GM19025 (cell line): ENCODE results near the gene UFSP2.
"Not testable (repeated sequence)": the region's sequence is repeated elsewhere in the genome, so short reads cannot be mapped to it uniquely, and the experiment has no call there.

Experiments used
- ATAC-seq: cut with Tn5 transposase; IDR thresholded peaks from one replicate; pipeline ENCODE4 v1.9.1; 2021; ENCODE audit warnings: mild to moderate bottlenecking, low read depth, moderate library complexity; ENCODE audit not compliant: unreplicated experiment

UFSP2 gene

GRCh38 chr4:185387957-185388356, 37.8 kb downstream of the UFSP2 start:
- ATAC-seq: no peak

GRCh38 chr4:185384930-185385331, 40.8 kb downstream of the UFSP2 start:
- no peak for ATAC-seq

GRCh38 chr4:185384061-185384460, 41.7 kb downstream of the UFSP2 start:
- ATAC-seq: no peak

- no peak for ATAC-seq
These were observed 42.3 kb downstream of the UFSP2 start for GRCh38 chr4:185383451-185383850.

GRCh38 chr4:185382754-185383153, 43.0 kb downstream of the UFSP2 start:
- ATAC-seq: no peak

- no peak for ATAC-seq
These were observed 44.2 kb downstream of the UFSP2 start for GRCh38 chr4:185381288-185382196.

GRCh38 chr4:185380320-185380719, 45.4 kb downstream of the UFSP2 start:
- no peak for ATAC-seq

GRCh38 chr4:185379326-185380295, 46.2 kb downstream of the UFSP2 start:
- no peak for ATAC-seq

- ATAC-seq: no peak
These were observed 47.5 kb downstream of the UFSP2 start for GRCh38 chr4:185378264-185378663.

- no peak for ATAC-seq
These were observed 51.2 kb downstream of the UFSP2 start for GRCh38 chr4:185374573-185374972.

GRCh38 chr4:185374027-185374426, 51.7 kb downstream of the UFSP2 start:
- ATAC-seq: no peak

- no peak for ATAC-seq
These were observed 54.1 kb downstream of the UFSP2 start for GRCh38 chr4:185371702-185372101.

- no peak for ATAC-seq
These were observed 55.4 kb downstream of the UFSP2 start for GRCh38 chr4:185370268-185370949.

GRCh38 chr4:185369731-185370130, 56.0 kb downstream of the UFSP2 start:
- ATAC-seq: no peak

GRCh38 chr4:185364886-185365285, 60.9 kb downstream of the UFSP2 start:
- ATAC-seq: no peak

- no peak for ATAC-seq
These were observed 62.5 kb downstream of the UFSP2 start for GRCh38 chr4:185363251-185363650.

- ATAC-seq: not testable (repeated sequence)
These were observed 63.2 kb downstream of the UFSP2 start for GRCh38 chr4:185362570-185362969.

GRCh38 chr4:185361872-185362271, 63.9 kb downstream of the UFSP2 start:
- ATAC-seq: no peak

- ATAC-seq: no peak
These were observed 65.9 kb downstream of the UFSP2 start for GRCh38 chr4:185359767-185360446.

- ATAC-seq: no peak
These were observed 66.8 kb downstream of the UFSP2 start for GRCh38 chr4:185358959-185359358.
